Activated CD8-positive, alpha-beta memory T cell treated with anti-CD3 and anti-CD28 coated beads, Interleukin-2, amount 50 U/mL, for 48 hours (primary cell): ENCODE data around the gene CREB1.
"Not testable (repeated sequence)": the region's sequence is repeated elsewhere in the genome, so short reads cannot be mapped to it uniquely, and the experiment has no call there.

ENCODE experiments used
- DNase-seq: peaks from one replicate; pipeline ENCODE4 v3.0.0-alpha.2; 2020

The CREB1 gene

DNA sequence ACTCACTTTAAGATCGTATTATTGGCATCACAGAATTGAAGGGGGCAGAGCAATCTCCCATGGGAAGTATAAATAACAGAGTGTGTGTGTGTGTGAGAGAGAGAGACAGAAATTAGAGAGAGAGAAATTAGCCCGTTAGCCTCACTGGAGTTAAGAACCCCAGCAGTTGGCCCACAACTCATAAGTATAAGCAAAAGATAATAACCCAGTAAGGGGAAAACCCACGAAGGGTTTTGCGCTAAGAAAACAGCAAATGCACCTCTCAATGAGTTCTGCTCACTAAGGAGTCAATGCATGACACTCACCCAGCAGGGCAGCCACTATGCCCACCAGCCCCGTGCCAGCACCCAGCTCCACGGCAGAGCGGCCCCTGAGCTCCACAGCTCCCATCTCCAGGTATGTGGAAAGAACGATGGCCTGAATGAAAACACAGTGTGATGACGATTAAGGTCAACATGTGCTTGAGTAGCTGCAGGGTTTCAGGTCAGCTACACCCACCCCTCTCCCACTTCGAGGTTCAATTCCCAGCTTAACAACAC lies 91.8 kb downstream of the CREB1 start:
- no peak for DNase-seq

DNA sequence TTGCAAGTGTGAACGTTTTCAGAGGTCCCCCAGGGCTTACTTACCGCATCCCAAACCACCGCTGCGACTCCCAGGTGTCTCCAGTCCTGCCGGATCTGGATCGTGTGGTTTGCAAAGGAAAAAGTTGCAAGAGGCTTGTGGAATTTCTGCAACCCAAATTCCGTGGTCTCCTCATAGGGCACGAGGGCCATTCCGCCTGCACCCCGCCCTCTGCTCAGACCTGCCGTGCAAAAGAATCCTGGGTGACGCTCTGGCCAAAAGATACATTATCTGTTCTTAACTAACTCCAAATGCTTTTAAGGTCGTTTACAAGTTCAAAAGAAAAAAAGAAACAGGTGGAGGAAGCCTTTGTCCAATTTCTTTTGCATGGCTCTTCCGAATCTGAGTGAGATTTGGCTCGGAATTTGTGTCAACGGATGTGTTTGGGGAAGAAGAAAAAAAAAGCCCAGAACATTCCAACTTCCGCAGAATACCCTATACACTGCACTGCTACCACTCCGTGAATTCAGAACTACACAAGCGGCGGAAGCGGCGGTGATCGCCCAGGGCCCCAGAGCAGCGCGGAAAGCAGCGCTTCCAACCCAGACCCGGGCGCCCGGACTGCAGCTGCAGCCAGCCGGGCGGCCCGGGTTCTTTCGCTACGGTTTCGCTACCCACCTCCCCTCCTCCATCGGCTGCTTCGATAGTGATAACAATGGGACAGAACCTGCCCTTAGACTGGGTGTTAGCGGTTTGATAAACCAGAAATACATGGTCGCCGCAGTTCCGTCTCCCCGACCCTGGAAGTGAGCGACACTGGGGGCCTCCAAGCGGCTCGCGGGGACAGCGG lies 94.6 kb downstream of the CREB1 start:
- DNase-seq: peak; percentile 84

DNA sequence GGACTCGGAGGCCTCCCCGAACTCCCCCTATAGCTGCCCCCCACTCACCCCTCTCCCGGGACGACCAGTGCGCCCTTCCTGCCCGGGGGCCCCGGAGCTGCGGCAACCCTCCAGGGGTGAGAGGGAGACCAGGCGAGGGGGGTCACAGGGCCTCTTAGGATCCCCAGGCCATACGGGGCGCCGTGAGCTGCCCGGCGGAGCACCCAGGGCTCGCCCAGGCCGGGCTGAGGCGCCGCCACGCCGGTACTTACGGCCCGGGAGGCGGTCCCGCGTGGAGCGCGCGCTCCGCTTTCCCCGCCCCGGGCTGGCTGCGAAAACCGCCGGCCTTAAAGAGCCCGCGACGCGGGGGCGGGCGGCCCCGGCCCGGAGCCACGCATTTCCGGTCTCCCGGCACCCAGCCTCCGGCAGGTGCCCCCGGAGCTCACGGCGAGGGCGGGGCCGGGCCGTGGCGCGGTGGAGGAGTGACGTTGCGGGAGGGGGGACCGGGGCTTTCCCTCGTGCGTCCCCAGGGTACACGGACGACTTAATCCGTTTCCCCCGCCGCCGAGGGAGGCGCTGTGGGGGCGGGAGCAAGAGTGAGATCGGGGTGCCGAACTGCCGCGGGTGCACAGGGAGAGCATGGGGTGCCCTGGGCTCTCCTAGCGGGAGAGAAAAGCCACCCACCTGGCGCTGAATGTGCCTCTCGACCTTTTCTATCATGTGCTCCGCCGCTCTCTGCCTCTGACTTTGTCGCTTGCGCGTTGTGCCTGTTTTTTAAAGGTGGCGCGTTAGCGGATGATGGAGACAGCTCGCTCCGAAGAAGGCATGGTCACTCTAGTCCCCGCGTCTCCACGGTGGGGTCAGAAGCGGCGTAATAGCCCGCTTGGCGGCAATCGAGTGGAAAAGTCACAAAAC lies 95.5 kb downstream of the CREB1 start, which contains the start of gene METTL21A:
TSS of gene METTL21A (minus strand) at position 381 of the 894 bp plus-strand sequence. CDS start 1,019 bp downstream, outside the sequence.
- peak; percentile 94 for DNase-seq

DNA sequence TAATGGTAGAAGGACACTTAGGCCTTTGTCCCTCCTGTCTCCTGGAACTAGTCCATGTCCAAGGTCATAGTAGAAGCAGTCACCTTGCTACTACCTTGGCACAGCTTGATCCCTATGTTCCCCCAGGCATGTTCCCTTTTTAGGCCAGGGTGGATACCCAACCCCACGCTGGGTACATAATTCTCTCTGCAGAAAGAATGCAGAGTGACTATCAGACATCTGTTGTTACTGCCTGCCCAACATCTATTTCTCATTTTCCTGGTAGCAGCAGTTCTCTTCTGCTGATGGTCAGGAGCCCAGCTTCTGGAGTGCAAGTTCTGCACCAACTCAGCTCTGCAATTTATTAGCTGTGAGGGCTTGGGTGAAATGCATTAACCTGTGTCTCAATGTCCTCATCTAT lies 99.8 kb downstream of the CREB1 start:
- DNase-seq: no peak

DNA sequence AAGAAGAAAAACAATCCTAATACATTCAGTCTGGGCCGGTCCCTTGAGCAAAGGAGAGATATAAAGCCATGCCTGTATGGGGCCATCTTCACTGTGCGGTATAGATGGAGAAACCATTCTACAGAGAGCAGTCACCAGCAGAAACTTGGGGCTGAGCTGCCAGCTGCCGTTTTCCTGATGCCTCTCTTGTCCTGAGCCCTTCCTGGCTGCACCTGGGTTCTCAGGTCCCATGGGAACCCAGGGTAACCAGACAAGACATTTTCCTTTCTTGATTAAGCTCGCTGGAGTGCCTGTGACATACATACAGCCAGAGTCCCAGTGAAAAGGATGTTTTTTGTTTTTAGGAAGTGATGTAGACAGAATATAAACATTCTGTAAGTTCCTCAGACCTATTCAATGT lies 100.7 kb downstream of the CREB1 start:
- no peak for DNase-seq

DNA sequence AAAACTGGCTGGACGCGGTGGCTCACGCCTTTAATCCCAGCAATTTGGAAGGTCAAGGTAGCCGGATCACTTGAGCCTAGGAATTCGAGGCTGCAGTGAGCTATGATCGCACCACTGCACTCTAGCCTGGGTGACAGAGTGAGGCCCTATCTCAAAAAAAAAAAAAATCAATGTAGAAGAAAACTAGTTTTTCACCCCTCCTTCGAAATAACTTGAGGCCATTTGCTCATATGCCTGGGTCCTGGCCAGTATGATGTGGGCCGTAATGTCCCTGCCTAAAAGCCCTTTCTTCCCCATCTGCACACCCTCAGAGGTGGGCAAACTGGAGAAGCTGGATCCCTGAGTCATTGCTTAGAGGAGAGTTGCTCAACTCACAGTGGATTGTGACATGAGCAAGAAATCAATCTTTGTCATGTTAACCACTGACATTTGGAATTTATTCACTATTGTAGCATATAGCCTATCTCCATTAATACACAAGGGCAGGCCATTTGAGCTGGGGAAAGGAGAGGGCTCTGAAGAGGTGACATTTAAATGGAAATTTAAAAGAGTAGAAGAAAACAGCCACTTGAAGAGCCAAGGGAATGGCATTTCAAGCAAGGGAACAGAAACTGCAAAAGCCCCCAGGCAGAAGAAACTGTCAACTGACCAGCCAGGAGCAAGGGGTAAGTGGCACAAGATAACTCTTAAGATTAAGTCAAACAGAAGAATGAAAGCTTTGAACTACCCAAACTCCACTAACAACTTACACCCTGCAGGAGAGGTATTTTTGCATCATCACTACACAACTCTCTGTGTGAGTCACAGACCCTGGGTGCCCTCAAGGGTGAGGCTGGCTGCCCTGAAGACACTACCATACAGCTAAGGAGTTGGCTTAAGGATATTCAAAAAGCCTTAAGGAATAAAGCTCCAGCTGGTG lies 103.1 kb downstream of the CREB1 start:
- no peak for DNase-seq

DNA sequence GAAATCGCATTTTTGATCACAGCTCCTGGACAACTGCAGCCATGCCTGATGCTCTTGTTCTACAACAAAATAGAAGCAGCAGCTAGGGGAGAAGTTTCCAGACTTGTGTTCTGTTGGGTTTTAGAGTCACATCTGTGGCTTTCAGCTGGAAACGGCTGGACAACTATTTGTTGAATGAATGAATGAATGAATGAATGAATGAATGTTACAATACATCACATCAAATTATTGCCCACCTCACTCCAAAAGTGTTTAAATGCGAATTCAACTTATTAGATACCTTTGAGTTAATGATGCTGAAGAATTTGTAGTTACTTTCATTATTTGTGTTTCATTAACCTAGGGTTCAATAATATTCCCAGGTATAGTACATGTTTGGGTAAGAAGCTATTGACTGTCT lies 103.9 kb downstream of the CREB1 start:
- no peak for DNase-seq

DNA sequence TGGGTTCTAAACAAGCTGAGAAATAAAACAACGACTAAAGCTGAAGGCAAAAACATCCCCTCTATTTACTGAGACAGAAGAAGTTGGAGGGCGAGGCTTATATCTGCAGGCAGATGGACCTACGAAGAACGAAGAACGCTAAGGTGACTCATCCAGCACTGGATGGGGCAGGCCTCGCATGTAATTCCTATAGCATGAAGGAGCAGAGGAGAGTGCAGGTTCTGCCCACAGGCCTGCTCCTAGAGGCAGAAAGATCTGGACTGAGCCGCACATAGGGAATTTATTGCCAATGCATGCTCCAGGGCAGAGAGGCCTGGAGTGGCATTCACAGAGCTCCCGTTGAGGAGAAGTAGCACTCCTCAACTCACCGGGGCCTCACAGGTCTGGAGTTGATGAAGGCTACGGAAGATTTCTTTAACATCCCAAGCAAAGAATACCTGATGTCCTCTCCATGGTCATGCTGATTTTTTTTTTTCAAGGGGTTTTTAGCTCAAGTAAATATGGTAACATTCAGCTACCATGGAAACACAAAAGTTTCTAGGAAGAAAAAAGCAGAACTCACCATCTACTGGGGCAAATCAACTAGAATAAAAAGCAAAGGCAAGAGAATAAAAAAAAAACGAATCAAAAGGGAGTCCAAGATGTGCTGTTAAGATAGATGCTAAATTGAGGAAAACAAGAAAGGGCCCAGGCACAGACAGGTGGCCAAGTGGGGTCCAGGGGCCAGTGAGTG lies 105.9 kb downstream of the CREB1 start:
- no peak for DNase-seq

DNA sequence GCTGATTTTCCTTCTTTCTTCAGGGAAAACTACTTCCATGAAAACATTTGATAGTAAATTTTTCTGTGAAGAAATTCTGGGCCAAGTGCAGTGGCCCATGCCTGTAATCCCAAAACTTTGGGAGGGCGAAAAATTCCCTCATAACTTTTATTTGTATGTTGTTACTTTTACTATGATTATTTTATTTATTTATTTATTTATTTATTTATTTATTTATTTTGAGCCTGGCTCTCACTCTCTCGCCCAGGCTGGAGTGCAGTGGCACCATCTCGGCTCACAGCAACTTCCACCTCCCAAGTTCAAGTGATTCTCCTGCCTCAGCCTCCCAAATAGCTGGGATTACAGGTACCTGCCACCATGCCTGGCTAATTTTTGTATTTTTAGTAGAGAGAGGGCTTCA lies 109.5 kb downstream of the CREB1 start:
- DNase-seq: not testable (repeated sequence)

DNA sequence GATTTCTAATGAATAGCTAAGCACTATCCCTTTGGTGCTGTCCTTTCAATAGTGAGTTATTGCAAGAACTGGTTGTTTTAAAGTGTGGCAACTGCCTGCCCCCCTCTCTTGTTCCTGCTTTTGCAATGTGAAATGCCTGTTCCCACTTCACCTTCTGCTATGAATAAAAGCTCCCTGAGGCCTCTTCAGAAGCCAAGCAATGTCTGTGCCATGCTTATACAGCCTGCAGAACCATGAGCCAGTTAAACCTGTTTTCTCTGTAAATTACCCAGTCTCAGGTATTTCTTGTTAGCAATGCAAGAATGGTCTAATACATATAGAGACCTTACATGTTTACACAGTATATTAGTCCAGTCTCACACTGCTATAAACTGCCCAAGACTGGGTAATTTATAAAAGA lies 110.4 kb downstream of the CREB1 start:
- DNase-seq: no peak

DNA sequence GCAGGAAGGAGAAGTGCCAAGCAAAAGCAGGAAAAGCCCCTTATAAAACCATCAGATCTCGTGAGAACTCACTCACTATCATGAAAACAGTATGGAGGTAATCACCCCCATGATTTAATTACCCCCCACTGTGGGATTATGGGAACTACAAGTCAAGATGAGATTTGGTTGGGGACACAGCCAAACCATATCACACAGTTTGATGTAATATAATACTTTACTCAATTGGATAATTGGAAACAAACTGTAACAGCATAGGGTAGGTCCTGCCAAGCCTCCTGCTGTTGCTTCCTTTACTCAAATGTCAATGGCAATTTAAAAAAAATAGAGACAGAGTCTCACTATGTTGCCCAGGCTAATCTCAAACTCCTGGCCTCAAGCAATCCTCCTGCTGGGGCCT lies 110.9 kb downstream of the CREB1 start:
- no peak for DNase-seq

DNA sequence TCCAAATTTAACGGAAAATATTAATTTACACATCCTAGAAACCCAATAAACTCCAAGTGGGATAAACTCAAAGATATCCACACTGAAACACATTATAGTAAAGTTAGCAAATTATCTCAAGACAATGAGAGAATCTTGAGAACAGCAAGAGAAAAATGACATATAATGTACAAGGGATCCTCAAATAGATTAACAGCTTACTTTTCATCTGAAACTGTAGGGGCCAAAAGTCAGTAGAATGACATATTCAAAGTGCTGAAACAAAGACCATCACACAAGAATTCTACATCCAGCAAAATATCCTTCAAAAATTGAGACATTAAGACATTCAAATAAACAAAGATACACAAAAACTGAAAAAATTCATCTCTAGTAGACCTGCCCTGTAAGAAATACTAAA lies 114.1 kb downstream of the CREB1 start:
- DNase-seq: no peak

DNA sequence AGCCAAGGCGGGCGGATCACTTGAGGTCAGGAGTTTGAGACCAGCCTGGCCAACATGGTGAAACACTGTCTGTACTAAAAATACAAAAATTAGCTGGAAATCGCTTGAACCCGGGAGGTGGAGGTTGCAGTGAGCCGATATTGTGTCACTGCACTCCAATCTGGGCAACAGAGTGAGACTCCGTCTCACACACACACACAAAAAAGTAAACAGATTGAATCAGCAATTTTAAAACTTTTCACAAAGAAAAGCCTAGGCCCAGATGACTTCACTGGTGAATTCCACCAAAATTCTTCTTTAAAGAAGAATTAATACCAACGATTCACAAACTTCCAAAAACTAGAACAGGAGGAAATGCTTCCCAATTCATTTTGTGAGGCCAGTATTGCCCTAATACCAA lies 116.8 kb downstream of the CREB1 start:
- DNase-seq: not testable (repeated sequence)
